Measurements from ENCODE around the gene SLC26A11. TPM values are rescaled to one million over a fixed set of nuclear protein-coding genes. Genes with fewer than 3 reads are reported as not detected.

The SLC26A11 gene
- total RNA-seq, 4 donors from 2014 or later, result 25.1 to 65.3 (median 31.7) TPM

DNA sequence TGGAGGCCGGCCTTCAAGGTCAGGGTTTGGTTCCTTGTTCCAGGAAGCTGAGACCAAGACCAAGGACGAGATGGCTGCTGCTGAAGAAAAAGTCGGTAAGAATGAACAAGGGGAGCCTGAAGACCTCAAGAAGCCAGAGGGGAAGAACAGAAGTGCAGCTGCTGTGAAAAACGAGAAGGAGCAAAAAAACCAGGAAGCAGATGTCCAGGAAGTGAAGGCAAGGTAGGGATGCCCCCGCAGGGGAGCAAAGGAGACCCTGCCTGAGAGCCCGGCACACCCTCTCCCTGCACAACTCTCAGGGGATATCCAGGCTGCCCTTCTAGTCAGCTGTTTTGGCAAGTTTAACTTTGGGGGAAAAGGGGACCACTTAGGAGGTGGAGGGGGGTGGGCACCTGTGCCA, 69.4 kb downstream of the SLC26A11 start:
- 69 to 82% methylated on average over 6 of the region's 6 CpGs for WGBS, 2 donors
- intact Hi-C loops (cut with DNase I), result no loop called here
- no peak overlapping the region for H3K27ac ChIP-seq

DNA sequence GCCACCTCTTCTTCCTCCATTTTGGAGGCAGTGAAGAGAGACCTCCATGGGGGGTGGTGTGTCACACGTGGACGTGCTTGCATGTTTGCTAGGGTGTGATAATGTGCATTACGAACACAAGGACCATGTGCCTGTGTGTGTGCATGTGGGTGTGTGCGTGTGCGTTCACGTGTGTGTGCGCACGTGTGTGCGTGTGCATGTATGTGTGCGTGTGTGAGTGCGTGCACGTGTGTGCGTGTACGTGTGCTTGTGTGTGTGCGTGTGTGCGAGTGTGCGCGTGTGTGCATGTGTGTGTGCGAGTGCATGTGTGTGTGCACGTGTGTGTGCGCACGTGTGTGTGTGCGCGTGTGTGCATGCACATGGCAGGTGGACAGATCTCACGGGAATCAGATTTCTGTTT, 69.9 kb downstream of the SLC26A11 start:
- H3K27me3 ChIP-seq, result no peaks in the 10 kb centered on the region
- TF ChIP-seq, protein P1, sequence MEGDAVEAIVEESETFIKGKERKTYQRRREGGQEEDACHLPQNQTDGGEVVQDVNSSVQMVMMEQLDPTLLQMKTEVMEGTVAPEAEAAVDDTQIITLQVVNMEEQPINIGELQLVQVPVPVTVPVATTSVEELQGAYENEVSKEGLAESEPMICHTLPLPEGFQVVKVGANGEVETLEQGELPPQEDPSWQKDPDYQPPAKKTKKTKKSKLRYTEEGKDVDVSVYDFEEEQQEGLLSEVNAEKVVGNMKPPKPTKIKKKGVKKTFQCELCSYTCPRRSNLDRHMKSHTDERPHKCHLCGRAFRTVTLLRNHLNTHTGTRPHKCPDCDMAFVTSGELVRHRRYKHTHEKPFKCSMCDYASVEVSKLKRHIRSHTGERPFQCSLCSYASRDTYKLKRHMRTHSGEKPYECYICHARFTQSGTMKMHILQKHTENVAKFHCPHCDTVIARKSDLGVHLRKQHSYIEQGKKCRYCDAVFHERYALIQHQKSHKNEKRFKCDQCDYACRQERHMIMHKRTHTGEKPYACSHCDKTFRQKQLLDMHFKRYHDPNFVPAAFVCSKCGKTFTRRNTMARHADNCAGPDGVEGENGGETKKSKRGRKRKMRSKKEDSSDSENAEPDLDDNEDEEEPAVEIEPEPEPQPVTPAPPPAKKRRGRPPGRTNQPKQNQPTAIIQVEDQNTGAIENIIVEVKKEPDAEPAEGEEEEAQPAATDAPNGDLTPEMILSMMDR (IDR thresholded peaks at IDR 0.05), result no peak
- TF ChIP-seq POLR2A (IDR thresholded peaks at IDR 0.05), result no peak
- WGBS, 2 donors, result 89 to 92% methylated on average over 24 to 25 of the region's 25 CpGs
- H3K9me3 ChIP-seq, result no peaks in the 10 kb centered on the region
- no peak overlapping the region for H3K4me3 ChIP-seq (replicated peaks in 1 of 3)
- DNase-seq, result no peak
- no peak overlapping the region for H3K27ac ChIP-seq
- intact Hi-C loops (cut with DNase I), result no loop called here
- peaks cover 68 to 73% of the 10 kb centered on the region in 2 donors for H3K36me3 ChIP-seq
- no peaks in the 10 kb centered on the region for H3K4me1 ChIP-seq

More for the DNA sequence above, 69.4 kb downstream of the SLC26A11 start:
- Histone ChIP-seq H3K36me3 (peaks cover 62 to 68% of the 10 kb centered on the region in 2 donors), H3K4me3 (replicated peaks in 1 of 3) (no peak overlapping the region), H3K9me3 (no peaks in the 10 kb centered on the region), H3K27me3 (no peaks in the 10 kb centered on the region), H3K4me1 (no peaks in the 10 kb centered on the region)
- TF ChIP-seq POLR2A (IDR thresholded peaks at IDR 0.05), result no peak
- TF ChIP-seq, protein P1 (IDR thresholded peaks at IDR 0.05), result no peak
- DNase-seq, result no peak

DNA sequence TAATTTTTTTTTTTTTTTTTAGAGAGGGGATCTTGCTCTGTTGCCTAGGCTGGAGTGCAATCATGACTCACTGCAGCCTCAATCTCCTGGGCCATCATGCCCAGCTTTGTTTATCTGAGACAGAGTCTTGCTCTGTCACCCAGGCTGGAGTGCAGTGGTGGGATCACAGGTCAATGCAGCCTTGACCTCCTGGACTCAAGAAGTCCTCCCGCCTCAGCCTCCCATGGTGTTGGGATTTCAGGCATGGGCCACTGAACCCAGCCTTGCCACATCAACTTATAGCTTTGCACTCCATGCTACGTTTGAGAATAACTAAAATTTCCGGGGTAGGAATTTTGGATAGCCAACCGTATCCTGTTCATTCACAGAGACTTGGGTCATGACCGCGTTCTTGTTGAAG, 71.0 kb downstream of the SLC26A11 start:
- Histone ChIP-seq H3K27ac (no peak overlapping the region), H3K4me1 (no peaks in the 10 kb centered on the region), H3K4me3 (replicated peaks in 1 of 3) (no peak overlapping the region), H3K9me3 (no peaks in the 10 kb centered on the region), H3K36me3 (peaks cover 78 to 84% of the 10 kb centered on the region in 2 donors), H3K27me3 (no peaks in the 10 kb centered on the region)
- TF ChIP-seq POLR2A (IDR thresholded peaks at IDR 0.05), result no peak
- TF ChIP-seq, protein P1 (IDR thresholded peaks at IDR 0.05), result no peak
- intact Hi-C loops (cut with DNase I), result no loop called here
- 98 to 100% methylated on average over 6 of the region's 6 CpGs for WGBS, 2 donors
- DNase-seq, result no peak

DNA sequence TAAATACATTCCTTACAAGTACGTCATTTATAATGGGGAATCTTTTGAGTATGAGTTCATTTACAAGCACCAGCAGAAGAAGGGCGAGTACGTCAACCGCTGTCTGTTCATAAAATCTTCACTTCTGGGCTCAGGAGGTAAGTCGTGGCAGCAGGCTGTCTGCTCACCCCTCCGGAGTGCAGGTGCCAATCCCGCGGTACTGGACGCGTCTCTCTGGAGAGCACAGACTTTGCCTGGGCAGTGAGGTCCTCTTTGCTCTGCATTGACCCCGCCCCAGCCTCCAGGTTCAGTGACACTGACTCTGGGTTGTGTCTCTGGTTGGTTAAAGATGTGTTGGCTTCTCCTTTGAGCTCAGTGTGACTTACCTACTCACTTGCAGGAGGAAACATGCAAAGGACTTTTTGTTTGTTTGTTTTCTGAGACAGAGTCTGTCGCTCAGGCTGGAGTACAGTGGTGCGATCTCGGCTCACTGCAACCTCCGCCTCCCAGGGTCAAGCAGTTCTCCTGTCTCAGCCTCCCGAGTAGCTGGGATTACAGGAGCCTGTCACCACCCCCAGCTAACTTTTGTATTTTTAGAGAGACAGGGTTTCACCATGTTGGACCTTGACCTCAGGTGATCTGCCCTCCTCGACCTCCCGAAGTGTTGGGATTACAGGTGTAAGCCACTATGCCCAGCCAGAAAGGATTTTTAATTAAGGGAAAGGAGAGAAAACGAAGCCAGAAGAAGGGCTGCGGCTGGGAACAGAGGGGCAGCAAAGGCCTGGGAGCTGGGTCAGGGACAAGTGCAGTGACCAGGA, 71.7 kb downstream of the SLC26A11 start:
- no peak for TF ChIP-seq POLR2A (IDR thresholded peaks at IDR 0.05)
- TF ChIP-seq, protein P1 (IDR thresholded peaks at IDR 0.05), result no peak
- H3K27ac ChIP-seq, result no peak overlapping the region
- no peaks in the 10 kb centered on the region for H3K4me1 ChIP-seq
- H3K27me3 ChIP-seq, result no peaks in the 10 kb centered on the region
- DNase-seq, result no peak
- 94 to 98% methylated on average over 20 of the region's 20 CpGs for WGBS, 2 donors
- peaks cover 84 to 91% of the 10 kb centered on the region in 2 donors for H3K36me3 ChIP-seq
- H3K9me3 ChIP-seq, result no peaks in the 10 kb centered on the region
- intact Hi-C loops (cut with DNase I), result no loop called here
- no peak overlapping the region for H3K4me3 ChIP-seq (replicated peaks in 1 of 3)

DNA sequence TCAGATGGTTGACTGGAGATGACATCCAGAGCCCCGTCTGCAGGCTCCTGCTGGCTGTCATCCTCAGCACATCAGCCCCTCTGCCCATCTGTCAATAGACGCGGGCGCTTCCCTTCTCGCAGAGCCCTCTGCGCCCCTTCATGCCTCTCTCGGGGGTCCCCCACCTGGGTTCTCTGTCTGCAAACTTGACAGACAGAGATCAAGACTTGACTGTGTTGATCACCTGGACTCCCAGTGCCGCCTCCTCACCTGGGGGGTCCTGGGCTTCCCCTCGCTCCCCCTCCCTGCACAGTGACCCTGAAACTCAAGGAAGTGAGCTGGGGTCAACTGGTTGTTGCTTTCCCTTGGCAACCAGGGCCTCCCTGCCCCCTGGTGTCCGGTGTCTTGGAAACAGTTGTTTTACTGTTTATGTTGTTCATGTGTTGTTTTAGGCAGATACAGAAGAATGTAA, 72.3 kb downstream of the SLC26A11 start:
- H3K27me3 ChIP-seq, result no peaks in the 10 kb centered on the region
- peaks cover 85 to 93% of the 10 kb centered on the region in 2 donors for H3K36me3 ChIP-seq
- no peaks in the 10 kb centered on the region for H3K9me3 ChIP-seq
- H3K4me1 ChIP-seq, result no peaks in the 10 kb centered on the region
- no peak for DNase-seq
- no peak for TF ChIP-seq POLR2A (IDR thresholded peaks at IDR 0.05)
- 90 to 91% methylated on average over 10 of the region's 10 CpGs for WGBS, 2 donors
- H3K4me3 ChIP-seq (replicated peaks in 1 of 3), result no peak overlapping the region
- intact Hi-C loops (cut with DNase I), result no loop called here
- no peak overlapping the region for H3K27ac ChIP-seq

Measured in thyroid gland (tissue), 4 donors.